IMR-90 (cell line): ENCODE results near the gene CDC42EP4. TPM values are rescaled to one million over a fixed set of nuclear protein-coding genes. Genes with fewer than 3 reads are reported as not detected.

Experiments used
- ATAC-seq: fragments of 200-7000 bp; cut with Tn5 transposase; 2 replicates; pipeline ENCODE4 v1.9.1; 2020; ENCODE audit warnings: low read depth, mild to moderate bottlenecking, moderate library complexity
- BruUV-seq: library from RNA; stranded (reverse); fragments of 400-500 nt; replicated peaks from 2 replicates; lab custom pipeline; 2021; lab: Mats Ljungman, UMichigan
- CTCF ChIA-PET: fragments of 300-600 bp; formaldehyde crosslinking; extraction: SDS; loops from one replicate; lab custom pipeline; 2021; ENCODE audit warnings: antibody characterized with exemption; lab: Yijun Ruan, JAX
- POLR2A ChIA-PET: fragments of 300-600 bp; sonication (Branson Sonifier 250); formaldehyde crosslinking; loops from one replicate; lab custom pipeline; 2022; ENCODE audit warnings: antibody characterized with exemption; ENCODE audit not compliant: unreplicated experiment; lab: Charles Lee
- DNase-seq: peaks from one replicate; pipeline ENCODE4 v3.0.0; 2013
- H2AFZ ChIP-seq: replicated peaks from 2 replicates; pipeline ENCODE3; 2013; ENCODE audit warnings: low read length, mild to moderate bottlenecking; ENCODE audit not compliant: poor library complexity
- H2AK5ac ChIP-seq: 2 replicates; pipeline ENCODE4 v1.6.1; 2013; ENCODE audit warnings: low read depth, low read length, inconsistent platforms
- H2AK9ac ChIP-seq: replicated peaks from 2 replicates; pipeline ENCODE3; 2013; ENCODE audit warnings: mild to moderate bottlenecking, low read depth, low read length, moderate library complexity; ENCODE audit not compliant: poor library complexity
- H2BK120ac ChIP-seq: 2 replicates; pipeline ENCODE4 v1.6.1; 2013; ENCODE audit warnings: low read depth, low read length, inconsistent platforms
- H2BK15ac ChIP-seq: 3 replicates; pipeline ENCODE4 v1.6.1; 2013; ENCODE audit warnings: low read depth, low read length, inconsistent platforms
- H2BK20ac ChIP-seq: 2 replicates; pipeline ENCODE4 v1.6.1; 2013; ENCODE audit warnings: low read depth, mild to moderate bottlenecking, inconsistent platforms, low read length, moderate library complexity
- H2BK5ac ChIP-seq: 2 replicates; pipeline ENCODE4 v1.6.1; 2013; ENCODE audit warnings: mild to moderate bottlenecking, low read depth, low read length, inconsistent platforms; ENCODE audit not compliant: poor library complexity, severe bottlenecking
- H3K14ac ChIP-seq: replicated peaks from 2 replicates; pipeline ENCODE4 v1.6.1; 2013; ENCODE audit warnings: low read depth, low read length, inconsistent platforms
- H3K18ac ChIP-seq: 2 replicates; pipeline ENCODE4 v1.6.1; 2013; ENCODE audit warnings: low read depth, low read length, control low read depth
- H3K23ac ChIP-seq: 2 replicates; pipeline ENCODE4 v1.6.1; 2013; ENCODE audit warnings: low read depth, low read length, inconsistent platforms
- H3K27ac ChIP-seq: 2 replicates; pipeline ENCODE4 v1.5.1; 2013; ENCODE audit warnings: mild to moderate bottlenecking, control low read depth, low read length; ENCODE audit not compliant: insufficient read depth
- H3K27me3 ChIP-seq: 2 replicates; pipeline ENCODE4 v1.6.1; 2013; ENCODE audit warnings: low read length; ENCODE audit not compliant: control insufficient read depth, insufficient read depth
- H3K36me3 ChIP-seq: 2 replicates; pipeline ENCODE4 v1.6.1; 2013; ENCODE audit warnings: low read length, mixed read lengths; ENCODE audit not compliant: control insufficient read depth, insufficient read depth
- H3K4ac ChIP-seq: 2 replicates; pipeline ENCODE4 v1.6.1; 2013; ENCODE audit warnings: low read depth, low read length, inconsistent platforms
- H3K4me1 ChIP-seq: 2 replicates; pipeline ENCODE4 v1.6.1; 2013; ENCODE audit warnings: low read length, mixed read lengths; ENCODE audit not compliant: control insufficient read depth, insufficient read depth
- H3K4me2 ChIP-seq: 2 replicates; pipeline ENCODE4 v1.6.1; 2013; ENCODE audit warnings: low read depth, mild to moderate bottlenecking, control low read depth, low read length, moderate library complexity
- H3K4me3 ChIP-seq: 2 replicates; pipeline ENCODE4 v1.5.1; 2013; ENCODE audit warnings: low read depth, mild to moderate bottlenecking, control low read depth, low read length, moderate library complexity; ENCODE audit not compliant: insufficient read depth
- H3K56ac ChIP-seq: 2 replicates; pipeline ENCODE4 v1.6.1; 2013; ENCODE audit warnings: low read length, inconsistent platforms; ENCODE audit not compliant: insufficient read depth; ENCODE audit errors: extremely low read depth
- H3K79me1 ChIP-seq, 2 experiments: 2 replicates each; pipeline ENCODE4 v1.6.1; 2013; ENCODE audit warnings: low read length in 2 of 2, inconsistent platforms in 1 of 2, low read depth in 1 of 2
- H3K9ac ChIP-seq: 2 replicates; pipeline ENCODE4 v1.6.1; 2013; ENCODE audit warnings: low read depth, low read length, control low read depth
- H3K9me1 ChIP-seq: 2 replicates; pipeline ENCODE4 v1.6.1; 2013; ENCODE audit warnings: low read length, inconsistent platforms; ENCODE audit not compliant: insufficient read depth
- H3K9me3 ChIP-seq: 2 replicates; pipeline ENCODE4 v1.6.1; 2013; ENCODE audit warnings: low read length; ENCODE audit not compliant: control insufficient read depth, insufficient read depth
- H4K20me1 ChIP-seq: 2 replicates; pipeline ENCODE4 v1.6.1; 2013; ENCODE audit warnings: low read length, inconsistent platforms; ENCODE audit not compliant: insufficient read depth
- H4K5ac ChIP-seq: 2 replicates; pipeline ENCODE4 v1.6.1; 2013; ENCODE audit warnings: mild to moderate bottlenecking, low read depth, low read length, control low read depth
- H4K8ac ChIP-seq, 2 experiments: 2 replicates each; pipeline ENCODE4 v1.6.1; 2013; ENCODE audit warnings: low read depth in 2 of 2, low read length in 2 of 2, control low read depth in 1 of 2, inconsistent platforms in 1 of 2
- H4K91ac ChIP-seq: 2 replicates; pipeline ENCODE4 v1.6.1; 2013; ENCODE audit warnings: low read depth, low read length, inconsistent platforms; ENCODE audit not compliant: insufficient read depth
- BHLHE40 ChIP-seq: fragments of 150-350 bp; IDR thresholded peaks from 2 replicates; pipeline ENCODE4 v1.6.1; 2016; ENCODE audit warnings: mild to moderate bottlenecking, low read depth, low read length
- CEBPB ChIP-seq: IDR thresholded peaks from 2 replicates; pipeline ENCODE4 v1.6.1; 2012; ENCODE audit warnings: low read depth, low read length, improper control_type of control experiment
- CHD1 ChIP-seq: IDR thresholded peaks from 2 replicates; pipeline ENCODE4 v1.6.1; 2012; ENCODE audit warnings: low read depth, low read length, improper control_type of control experiment
- CTCF ChIP-seq: conservative IDR thresholded peaks from 2 replicates; pipeline ENCODE4 v1.5.1; 2012; ENCODE audit warnings: mild to moderate bottlenecking, low read depth, low read length, improper control_type of control experiment
- FOS ChIP-seq: fragments of 150-350 bp; IDR thresholded peaks from 2 replicates; pipeline ENCODE4 v1.6.1; 2016; ENCODE audit warnings: low read depth, low read length
- MAFK ChIP-seq: IDR thresholded peaks from 2 replicates; pipeline ENCODE4 v1.6.1; 2012; ENCODE audit warnings: low read depth, low read length, improper control_type of control experiment
- MAZ ChIP-seq: IDR thresholded peaks from 2 replicates; pipeline ENCODE4 v1.6.1; 2012; ENCODE audit warnings: low read depth, mild to moderate bottlenecking, low read length, improper control_type of control experiment, moderate library complexity, borderline replicate concordance
- MXI1 ChIP-seq: IDR thresholded peaks from 2 replicates; pipeline ENCODE4 v1.6.1; 2012; ENCODE audit warnings: low read depth, mild to moderate bottlenecking, low read length, moderate library complexity, borderline replicate concordance
- NFE2L2 ChIP-seq: fragments of 150-350 bp; IDR thresholded peaks from 2 replicates; pipeline ENCODE4 v1.6.1; 2016; ENCODE audit warnings: low read depth, mild to moderate bottlenecking, low read length
- POLR2A ChIP-seq: IDR thresholded peaks from 2 replicates; pipeline ENCODE4 v1.6.1; 2012; ENCODE audit warnings: mild to moderate bottlenecking, low read depth, low read length
- RAD21 ChIP-seq: IDR thresholded peaks from 2 replicates; pipeline ENCODE4 v1.6.1; 2012; ENCODE audit warnings: low read length, improper control_type of control experiment
- RCOR1 ChIP-seq: IDR thresholded peaks from 2 replicates; pipeline ENCODE4 v1.6.1; 2012; ENCODE audit warnings: mild to moderate bottlenecking, low read length, improper control_type of control experiment; ENCODE audit not compliant: insufficient replicate concordance
- RFX5 ChIP-seq: IDR thresholded peaks from 2 replicates; pipeline ENCODE4 v1.8.0; 2012; ENCODE audit warnings: low read depth, mild to moderate bottlenecking, low read length, moderate library complexity
- SMC3 ChIP-seq: fragments of 150-350 bp; IDR thresholded peaks from 2 replicates; pipeline ENCODE4 v1.6.1; 2016; ENCODE audit warnings: low read depth, mild to moderate bottlenecking, antibody characterized with exemption, low read length, moderate library complexity
- USF2 ChIP-seq: fragments of 150-350 bp; IDR thresholded peaks from 2 replicates; pipeline ENCODE4 v1.6.1; 2017; ENCODE audit warnings: mild to moderate bottlenecking, antibody characterized with exemption, low read length, low read depth
- WGBS, 2 experiments: methylation state at CpG; one replicate each; pipeline versions ENCODE4 v1.1.5 to v1.1.7; 2013; ENCODE audit warnings: missing lambda C conversion rate in 2 of 2; ENCODE audit not compliant: insufficient read length in 1 of 2; ENCODE audit errors: extremely low coverage in 2 of 2; 5-methylcytosine and 5-hydroxymethylcytosine counted together
- dilution Hi-C: fragments of 300-500 bp; cut with HindIII; formaldehyde crosslinking; loops from one replicate; pipeline ENCODE4 v1.14.3; 2018; ENCODE audit warnings: low sequenced_read_pairs; ENCODE audit not compliant: unreplicated experiment
- in situ Hi-C: fragments of 300-500 bp; cut with MboI; formaldehyde crosslinking; loops from 3 replicates; pipeline ENCODE4 v1.14.3; 2019; ENCODE audit warnings: low sequenced_read_pairs, inconsistent platforms, mixed read lengths
- intact Hi-C: fragments of 100-400 bp; cut with micrococcal nuclease; formaldehyde crosslinking; loops from 2 replicates; pipeline ENCODE4 v1.10.0; 2022
- polyA plus RNA-seq, 3 experiments: library from polyadenylated mRNA; depleted of rRNA; stranded (reverse); fragments of >200 nt; gene quantifications; 2 replicates each; pipeline ENCODE4 v1.2.3, GENCODE V29; 2012; ENCODE audit warnings: low replicate concordance in 1 of 3
- total RNA-seq: library from RNA; depleted of rRNA; stranded (reverse); fragments of >200 nt; gene quantifications from 2 replicates; pipeline ENCODE4 v1.2.3, GENCODE V29; 2012

CDC42EP4 gene
- total and polyA plus RNA-seq, 2 of the 4 experiments (the other 2 are of a cell fraction), result 14.3 to 25.8 TPM

GRCh38 chr17:73284354-73284753 is 27.4 kb downstream of the CDC42EP4 start:
- intact Hi-C loops, result no loop called here
- Histone ChIP-seq H3K79me1 (peaks cover 27 to 79% of the 10 kb centered on the region in 2 experiments), H3K18ac (no peak overlapping the region), H3K4ac (no peak overlapping the region), H3K9me3 (no peaks in the 10 kb centered on the region), H2AK9ac (no peak overlapping the region), H3K27me3 (no peaks in the 10 kb centered on the region), H2BK15ac (no peak overlapping the region), H4K5ac (no peak overlapping the region), H4K20me1 (peaks cover 54% of the 10 kb centered on the region), H3K4me3 (no peak overlapping the region), H3K27ac (no peak overlapping the region), H2BK120ac (no peak overlapping the region), H3K9me1 (peaks cover 15% of the 10 kb centered on the region), H3K14ac (no peak overlapping the region), H3K4me1 (peaks cover 15% of the 10 kb centered on the region; the same call in 1 of the 2 replicates), H2BK5ac (no peak overlapping the region), H2AFZ (no peak overlapping the region), H3K56ac (no peak overlapping the region), H2AK5ac (no peak overlapping the region), H3K4me2 (no peak overlapping the region), H4K8ac (no peak overlapping the region), H2BK20ac (no peak overlapping the region), H3K23ac (no peak overlapping the region), H4K91ac (no peak overlapping the region), H3K36me3 (peaks cover 39% of the 10 kb centered on the region), H3K9ac (no peak overlapping the region)
- no CpG with 5 or more reads among the region's 8 CpGs for WGBS, 2 experiments
- CTCF ChIA-PET, result no interaction called here
- in situ Hi-C loops, result no loop called here
- POLR2A ChIA-PET, result no interaction called here
- dilution Hi-C loops, result no loop called here
- DNase-seq (no peak), ATAC-seq (no peak)
- no TSS peak for BruUV-seq
- no peak for TF ChIP-seq RFX5
- no peak for TF ChIP-seq CTCF
- no peak for TF ChIP-seq CHD1
- no peak for TF ChIP-seq RAD21
- no peak for TF ChIP-seq POLR2A
- no peak for TF ChIP-seq MXI1
- no peak for TF ChIP-seq MAZ
- TF ChIP-seq CEBPB, result no peak
- TF ChIP-seq MAFK, result no peak
- TF ChIP-seq SMC3, result no peak
- no peak for TF ChIP-seq BHLHE40
- no peak for TF ChIP-seq FOS
- no peak for TF ChIP-seq RCOR1
- TF ChIP-seq USF2, result no peak
- no peak for TF ChIP-seq NFE2L2
